HG02938 (cell line): Measurements from ENCODE around the gene RELCH.

Experiments used
- ATAC-seq: cut with Tn5 transposase; IDR thresholded peaks from one replicate; pipeline ENCODE4 v1.9.1; 2021; ENCODE audit warnings: mild to moderate bottlenecking, moderate library complexity; ENCODE audit not compliant: unreplicated experiment

Gene RELCH

DNA sequence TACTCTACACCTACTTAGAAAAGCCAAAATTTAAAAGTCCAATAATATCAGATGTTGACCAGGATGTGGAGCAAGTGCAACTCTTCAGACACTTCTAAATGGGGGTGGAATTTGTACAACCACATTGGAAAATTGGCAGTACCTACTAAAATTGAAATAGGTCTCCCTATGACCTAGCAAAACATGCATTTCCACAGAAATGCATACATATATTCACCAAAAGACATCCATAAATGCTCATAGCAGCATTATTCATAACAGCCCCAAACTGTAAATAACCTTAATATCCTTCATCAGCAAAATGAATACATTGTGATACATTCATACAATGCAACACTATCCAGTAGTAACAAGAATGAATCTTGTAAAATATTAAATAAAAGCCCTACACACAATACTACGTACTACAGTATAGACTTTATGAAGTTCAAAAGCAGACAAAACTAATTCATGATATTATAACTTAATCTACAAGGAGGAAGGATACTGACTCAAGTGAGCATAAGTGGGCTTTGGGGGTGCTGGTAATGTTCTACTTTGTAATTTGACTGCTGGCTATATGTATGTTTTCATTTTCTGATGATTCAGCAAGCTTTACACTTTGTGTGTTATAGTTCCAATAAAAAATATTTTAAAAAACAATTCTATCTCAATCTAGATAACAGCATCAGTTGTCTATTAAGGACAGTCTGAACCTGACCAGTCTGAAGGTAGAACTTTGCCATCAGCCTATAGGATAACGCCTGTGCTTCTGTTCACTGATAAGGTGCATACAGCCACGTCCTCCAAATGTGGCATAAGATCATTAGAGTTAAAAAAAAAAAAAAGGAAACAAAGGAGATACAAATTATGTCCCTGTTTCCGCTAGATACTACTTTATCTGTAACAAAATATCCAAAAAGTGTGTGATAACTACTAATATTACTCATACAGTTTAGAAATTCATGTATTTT lies 131.4 kb downstream of the RELCH start:
- no peak for ATAC-seq

DNA sequence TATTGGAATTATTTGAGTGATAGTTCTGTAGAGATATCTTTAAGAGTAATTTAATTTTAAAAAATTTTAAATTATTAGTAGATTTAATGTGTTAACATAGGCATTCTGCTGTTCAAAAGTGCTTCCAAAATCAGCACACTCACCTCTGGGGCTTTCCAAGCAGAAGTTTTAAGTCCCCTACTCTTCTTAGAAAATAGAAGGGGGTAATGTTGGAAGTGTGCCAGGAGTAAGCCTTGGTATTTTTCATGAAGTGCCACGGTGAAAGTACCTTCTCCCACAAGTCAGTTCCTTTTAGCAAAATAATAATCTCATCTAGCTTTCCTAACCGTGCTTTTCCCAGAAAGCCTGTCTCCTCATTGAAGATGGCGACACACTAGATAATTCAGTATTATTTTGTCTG lies 134.1 kb downstream of the RELCH start:
- ATAC-seq = no peak

DNA sequence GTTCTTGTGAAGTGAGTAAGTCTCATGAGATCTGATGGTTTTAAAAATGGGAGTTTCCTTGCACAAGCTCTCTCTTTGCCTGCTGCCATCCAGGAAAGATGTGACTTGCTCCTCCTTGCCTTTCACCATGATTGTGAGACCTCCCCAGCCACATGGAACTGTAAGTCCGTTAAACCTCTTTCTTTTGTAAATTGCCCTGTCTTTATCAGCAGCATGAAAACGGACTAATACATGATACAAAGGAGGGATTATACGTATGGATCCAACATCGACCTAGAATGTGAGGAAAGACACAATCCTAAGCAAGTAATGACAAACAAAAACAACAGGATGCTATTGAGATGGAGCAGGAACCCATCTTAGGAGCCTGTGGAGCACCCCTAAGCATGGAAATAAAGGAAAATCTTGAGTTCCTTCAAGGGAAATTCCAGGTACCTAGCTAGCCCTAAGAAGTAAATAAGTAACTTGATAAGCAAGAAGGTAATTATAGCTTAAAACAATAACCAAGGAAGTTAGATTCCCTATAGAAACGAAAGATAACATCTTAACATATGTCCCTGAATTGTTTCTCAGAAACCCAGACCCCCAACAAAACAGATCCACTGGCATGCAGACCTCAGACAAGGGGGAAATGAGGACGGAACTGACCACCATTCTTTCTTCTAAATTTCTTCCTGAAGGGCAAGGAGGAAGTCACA lies 136.6 kb downstream of the RELCH start:
- no peak for ATAC-seq

DNA sequence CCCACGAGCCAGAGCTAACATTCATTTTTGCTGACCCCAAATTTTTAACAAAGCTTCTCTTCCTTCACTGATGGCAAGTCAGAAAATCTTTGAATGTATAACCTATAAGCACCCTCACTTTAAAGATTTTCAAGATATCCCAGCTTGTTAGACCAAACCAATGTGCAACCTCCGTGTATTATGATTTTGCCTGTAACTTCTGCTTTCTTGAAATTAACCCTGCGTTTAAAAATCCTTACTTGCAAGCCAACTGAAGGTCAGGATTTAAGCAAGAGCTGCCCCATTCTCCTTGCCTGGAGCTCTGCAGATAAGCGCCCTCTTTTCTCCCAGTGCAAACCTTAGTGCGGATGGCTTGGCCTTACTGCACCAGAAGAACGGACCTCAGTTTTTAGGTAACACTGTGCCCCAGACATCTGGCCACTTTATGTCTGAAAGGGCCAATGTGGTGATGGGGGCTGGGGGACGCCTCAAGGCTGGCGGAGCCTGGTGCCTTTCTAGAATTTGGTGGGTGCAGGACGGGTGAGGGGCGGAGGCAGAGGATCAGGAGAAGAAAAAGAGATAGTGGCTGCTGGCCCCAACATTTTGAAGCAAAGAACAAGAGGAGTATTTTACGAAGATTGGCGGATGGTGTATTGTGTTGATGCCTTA lies 137.2 kb downstream of the RELCH start:
- peak; percentile 0 for ATAC-seq

DNA sequence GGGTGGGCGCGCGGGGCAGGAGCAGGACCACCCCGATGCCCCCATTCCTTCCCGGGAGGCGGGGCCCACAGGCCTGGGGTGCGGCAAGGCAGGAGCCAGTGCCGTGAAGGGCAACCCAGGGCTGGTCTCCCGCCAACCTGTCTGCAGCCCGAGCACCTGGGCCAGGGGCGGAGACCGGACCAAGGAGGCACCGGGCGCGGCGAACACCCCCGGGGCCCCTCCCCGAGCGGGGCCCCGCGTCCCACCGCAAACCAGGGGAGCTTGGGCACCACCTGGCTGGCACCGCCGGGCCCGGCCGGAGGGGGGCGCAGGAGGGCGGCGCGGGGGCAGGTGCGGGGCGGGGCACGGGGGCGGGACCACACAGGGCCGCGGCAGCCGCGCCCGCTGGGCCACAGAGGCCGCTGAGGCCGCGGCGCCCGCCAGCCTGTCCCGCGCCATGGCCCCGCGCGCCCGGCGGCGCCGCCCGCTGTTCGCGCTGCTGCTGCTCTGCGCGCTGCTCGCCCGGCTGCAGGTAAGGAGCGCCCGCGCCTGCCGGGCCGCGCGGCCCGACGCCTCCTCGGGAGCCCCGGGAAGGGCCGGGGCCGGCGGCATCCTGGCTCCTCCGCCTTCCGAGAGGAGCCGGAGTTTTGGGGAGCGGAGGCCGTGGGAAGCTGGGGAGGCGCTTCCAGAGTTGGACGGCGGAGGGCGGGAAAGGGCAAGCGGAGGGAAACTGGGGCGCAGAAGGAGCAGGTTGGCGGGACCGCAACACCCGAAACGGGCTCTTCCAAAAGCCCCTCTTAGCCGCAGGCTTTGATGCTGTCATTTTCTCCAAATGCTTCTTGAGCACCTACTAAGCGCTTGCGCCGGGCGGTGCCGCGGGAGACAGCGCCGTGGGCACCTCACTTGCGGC lies 138.1 kb downstream of the RELCH start, which contains the start of gene TNFRSF11A:
TNFRSF11A (plus strand) TSS at position 394 of the 889 bp plus-strand sequence; CDS start at position 437, 43 bp downstream.
- peak; percentile 44 for ATAC-seq

DNA sequence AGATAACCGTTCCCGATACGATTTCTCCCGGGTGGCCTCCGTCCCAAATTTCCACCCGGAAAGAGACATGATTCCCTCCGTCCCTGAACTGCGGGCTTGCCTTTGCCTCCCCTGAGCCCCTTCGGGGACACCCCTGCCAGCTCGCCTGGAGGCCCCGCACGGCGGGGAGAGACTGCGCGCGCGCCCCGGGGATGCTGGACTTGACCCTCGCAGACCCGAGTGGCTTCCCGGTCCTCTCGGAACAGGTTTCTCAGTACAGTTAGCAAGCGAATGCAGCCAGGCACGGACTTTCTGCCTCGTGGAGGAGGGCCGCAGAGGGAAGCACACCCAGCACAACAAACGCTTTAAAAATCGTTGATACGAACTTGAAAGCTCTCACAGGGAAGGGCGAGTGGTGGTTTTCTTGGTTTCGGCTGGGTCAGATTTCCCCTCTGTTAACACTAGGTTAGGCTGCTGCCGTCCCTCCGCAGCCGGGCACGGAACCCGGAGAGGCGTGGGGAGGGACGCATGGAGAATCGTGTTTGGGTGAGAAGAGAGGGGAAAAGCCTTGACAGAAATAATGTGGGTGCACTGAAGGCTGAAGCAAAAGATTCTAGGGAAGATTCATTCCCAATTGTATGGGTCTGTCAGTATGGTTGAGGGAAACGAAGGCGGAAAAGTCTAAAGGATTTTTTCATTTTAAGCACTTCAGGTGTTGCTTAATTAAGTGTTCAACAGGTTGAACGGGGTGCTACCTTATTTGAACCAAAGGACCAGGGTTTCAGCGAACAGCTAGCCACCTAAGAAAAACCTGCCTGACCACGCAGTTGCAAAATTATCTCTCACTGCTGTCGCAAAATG lies 139.0 kb downstream of the RELCH start:
- no peak for ATAC-seq

DNA sequence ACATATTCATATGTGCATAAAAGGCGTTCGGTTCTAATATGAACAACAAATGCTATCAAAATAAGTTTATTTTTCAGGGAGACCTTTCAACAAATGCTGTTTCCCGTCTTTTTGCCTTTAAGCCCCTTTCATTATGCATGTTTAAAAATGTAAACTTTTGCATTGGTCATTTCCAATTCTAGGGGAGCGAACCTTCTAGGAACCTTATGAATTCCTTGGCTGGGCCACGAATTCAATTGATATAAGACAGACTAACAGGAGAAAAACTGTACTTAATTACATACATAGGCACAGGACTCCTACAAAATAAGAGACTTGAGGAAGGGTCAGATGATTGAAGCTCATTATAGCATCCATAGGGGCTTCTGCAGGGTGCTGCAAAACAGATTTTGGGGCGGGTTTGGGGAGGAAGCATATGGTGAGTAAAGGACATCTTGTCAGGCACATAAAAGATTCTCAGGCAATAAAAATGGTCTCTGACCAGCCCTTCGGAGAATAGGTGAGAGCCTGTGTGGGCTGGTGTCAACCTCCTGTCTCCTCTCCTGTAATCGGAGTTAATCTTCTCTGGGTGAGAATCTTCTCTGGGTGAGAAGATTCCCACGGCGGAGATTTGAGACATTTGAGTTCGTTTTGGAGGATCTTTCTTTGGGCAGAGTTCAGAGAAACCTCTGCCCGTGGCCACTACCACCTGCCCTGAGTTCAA lies 139.7 kb downstream of the RELCH start:
- no peak for ATAC-seq

DNA sequence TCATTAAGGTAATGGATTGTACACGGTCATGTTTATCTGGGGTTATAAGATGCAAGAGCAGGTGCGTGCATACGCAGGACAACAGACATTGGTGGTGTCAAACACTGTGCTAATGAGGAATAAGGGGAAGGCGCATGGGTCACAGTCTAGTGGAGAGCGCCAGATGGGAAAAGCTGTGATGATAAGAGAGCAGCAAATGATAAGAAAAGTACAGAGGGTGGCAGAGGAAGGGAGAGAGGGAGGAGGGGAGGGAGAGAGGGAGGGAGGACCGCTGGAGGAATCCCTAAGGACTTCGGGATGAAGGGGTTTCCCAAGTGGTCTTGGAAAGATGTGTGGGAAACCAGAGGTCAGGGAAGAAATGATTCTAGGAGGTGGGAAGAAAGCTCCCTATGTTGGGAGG lies 140.9 kb downstream of the RELCH start:
- ATAC-seq = no peak

DNA sequence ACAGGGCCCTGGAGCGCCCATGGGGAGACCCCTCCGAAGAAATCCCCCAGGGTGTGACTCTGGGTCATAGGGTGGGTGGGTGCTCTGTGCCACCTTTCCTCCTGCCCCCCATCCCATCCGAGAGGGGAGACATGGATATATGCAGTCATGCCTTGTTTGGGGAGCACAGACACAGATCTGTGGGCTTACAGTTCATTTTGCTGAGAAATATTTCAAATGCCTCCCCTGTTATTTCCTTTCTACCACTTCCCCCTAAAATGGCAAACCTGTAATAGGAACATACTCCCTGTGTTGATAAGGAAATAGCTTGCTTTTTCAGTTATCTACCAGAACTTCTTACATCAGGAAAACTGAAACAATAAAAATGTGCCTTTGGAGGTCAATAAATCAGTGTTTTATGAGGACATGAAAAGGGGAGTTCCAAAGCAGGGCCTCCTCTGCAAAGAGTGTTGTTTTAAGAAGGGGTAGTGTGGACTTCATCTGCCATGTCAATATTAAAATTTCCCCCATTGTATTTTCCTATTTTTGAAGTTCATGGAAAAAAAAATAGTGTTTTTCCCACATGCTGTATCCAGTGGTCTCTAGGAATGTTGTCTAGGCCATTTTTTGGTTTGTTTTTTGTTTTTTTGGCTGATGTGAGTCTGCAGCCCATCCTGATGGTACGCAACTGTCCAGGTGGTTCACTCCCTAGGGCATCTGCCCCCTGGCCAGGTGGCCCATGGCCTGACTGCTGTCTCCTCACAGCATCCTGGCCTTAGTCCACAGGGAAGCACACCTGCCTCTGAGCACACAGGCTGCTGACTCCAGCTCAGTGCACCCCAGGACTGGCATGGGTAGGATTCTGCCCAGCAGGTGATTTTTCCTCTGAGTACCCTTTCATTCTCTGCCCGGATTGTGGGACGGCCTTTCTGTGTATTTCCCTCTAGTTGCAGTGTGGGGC lies 141.8 kb downstream of the RELCH start:
- ATAC-seq = no peak

DNA sequence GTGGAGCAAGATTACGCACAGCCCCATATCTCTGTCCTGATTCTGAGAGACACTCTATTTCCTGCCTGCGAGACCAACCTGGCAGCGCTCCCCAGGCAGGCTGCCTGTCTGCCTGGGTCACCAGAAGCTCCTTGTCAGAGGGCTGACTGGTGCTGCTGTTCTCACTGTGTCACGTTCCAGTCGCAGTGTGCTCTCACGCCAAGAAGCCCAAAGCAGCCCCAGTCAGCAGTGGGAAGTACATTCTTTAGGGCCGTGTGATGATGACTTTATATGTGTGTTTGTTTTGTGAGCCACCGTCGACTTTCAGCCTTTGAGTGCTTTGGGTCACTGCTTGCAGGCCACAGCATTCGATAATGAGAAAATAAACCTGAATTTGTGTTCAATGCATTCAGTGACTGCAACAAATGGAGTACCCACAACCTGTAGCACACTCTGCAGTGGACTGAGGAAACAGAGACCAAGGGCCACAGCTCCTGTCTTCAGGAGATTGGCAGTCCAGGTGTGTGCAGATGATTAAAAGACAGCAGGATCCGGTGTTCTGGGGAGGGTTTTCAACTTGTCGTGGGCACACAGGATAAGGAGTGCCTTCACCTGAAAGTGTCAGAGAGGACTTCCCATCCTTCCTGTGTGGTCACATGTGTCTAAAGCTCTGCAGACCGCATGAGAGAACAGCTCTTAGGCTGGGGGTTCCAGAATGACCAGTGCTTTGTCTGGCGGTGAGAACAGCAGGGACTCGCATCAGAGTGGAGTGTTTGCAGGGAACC lies 142.8 kb downstream of the RELCH start:
- no peak for ATAC-seq

DNA sequence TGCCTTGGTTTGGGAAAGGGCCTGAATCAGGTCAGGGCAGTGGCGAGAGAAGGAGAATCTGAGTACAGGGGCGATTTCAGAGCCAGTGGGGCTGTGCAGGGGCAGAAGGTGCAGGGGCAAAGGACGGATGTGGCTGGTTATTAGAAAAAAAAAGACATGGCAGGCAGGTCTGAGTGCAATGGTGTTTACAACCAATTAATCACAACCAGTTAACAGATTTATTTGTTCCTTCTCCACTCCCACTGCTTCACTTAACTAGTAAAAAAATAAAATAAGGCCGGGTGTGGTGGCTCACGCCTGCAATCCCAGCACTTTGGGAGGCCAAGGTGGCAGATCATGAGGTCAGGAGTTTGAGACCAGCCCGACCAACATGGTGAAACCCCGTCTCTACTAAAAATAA lies 143.6 kb downstream of the RELCH start:
- ATAC-seq = no peak

DNA sequence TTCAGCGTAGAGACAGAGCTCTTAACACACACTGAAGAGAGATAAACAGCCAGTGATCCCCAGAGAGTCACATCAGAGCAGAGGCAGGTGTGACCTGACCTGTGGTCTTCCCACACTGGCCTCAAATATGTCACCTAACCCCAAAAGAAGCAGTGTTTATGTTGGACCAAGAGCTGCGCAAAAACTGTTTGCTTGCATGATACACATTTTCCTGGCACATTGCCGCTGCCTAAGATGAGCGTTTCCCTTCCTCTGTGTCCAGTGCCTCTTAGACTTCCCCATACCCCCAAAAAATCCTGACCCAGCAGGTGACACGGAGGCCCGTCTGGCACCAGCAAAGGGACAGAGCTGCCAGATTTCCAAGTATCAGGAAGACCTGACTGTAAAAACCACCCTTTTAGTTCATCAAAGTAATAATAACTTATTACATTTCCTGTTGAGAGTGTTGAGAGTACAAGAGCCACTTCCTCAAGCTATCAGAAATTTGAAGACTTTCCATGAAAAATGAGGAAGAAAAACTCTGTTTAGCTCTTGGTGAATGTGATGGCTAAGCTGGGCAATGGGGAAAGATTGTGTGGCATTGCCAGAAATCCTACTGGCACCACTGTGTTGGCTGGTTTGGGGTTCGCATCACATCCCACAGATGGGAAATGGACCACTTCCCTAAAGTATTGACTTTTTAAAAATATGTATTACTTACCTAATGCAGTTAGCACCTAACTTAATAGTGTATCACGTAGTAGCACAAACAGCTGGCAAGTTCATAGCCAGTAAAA lies 144.7 kb downstream of the RELCH start:
- no peak for ATAC-seq

DNA sequence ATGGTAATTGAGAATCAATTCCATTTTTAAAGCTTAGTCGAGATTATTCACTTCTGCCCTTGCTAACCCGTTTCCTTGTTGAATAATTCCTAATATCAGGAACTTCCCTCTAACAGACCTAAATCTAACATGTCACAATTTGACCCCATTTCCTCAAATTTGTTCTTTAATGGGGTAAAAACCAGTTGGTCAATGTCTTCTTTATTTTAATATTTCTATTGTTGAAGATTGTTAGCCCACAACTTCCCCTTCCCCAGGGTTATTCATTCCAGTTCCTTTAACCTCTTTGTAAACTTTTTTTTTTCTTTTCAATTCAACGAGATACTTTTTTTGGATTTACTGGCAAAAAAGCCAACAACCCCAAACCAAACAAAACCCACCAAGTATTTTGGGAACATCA lies 145.4 kb downstream of the RELCH start:
- ATAC-seq = no peak

DNA sequence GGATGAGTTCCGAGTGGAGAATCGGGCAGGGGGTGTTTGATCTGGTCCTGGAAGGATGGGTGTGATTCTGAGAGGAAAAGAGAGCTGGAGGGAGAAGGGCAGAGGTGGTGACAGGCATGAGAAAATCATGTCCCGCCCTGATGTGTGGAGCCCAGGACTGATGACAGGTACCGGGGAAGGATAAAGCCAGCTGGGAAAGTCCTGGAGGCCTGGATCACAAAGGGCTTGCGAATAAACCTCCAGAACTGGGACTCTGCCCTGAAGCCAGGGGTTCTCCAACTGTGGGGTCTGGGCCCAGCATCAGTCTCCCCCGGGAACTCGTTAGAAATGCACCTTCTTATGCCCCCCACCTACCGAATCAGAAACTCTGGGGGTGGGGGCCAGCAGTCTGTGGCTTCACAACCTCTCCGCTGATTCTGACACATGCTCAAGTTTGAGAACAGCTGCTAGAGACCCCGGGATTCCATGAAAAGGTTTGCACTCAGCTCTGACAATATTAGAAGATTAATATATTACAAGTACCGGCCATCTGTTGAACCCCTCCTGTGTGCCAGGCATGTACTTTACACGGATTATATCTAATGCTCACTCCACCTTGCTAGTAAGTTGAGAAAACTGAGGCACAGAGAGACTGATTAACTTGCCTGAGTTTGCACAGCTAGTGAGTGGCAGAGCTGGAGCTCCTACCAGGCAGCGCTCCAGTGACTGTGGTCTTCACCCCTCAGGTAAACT lies 146.1 kb downstream of the RELCH start:
- no peak for ATAC-seq

DNA sequence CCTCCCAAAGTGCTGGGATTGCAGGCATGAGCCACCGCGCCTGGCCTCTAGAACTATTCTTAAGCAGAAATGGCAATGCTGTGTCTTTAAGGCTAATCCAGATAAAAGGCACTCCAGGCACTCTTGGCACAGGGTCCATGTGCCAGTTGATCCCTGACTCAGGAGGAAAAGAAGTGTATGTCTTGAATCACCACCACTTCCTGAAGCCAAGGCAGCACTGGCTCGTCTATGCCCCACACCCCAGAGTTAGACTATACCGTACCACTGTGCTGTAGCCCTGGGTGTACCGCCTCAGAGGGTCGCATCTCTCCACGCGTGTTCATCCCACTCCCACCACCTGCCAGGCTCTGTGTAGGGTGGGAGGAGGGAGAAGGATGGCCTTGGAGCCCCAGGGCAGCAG lies 147.1 kb downstream of the RELCH start:
- ATAC-seq = no peak

DNA sequence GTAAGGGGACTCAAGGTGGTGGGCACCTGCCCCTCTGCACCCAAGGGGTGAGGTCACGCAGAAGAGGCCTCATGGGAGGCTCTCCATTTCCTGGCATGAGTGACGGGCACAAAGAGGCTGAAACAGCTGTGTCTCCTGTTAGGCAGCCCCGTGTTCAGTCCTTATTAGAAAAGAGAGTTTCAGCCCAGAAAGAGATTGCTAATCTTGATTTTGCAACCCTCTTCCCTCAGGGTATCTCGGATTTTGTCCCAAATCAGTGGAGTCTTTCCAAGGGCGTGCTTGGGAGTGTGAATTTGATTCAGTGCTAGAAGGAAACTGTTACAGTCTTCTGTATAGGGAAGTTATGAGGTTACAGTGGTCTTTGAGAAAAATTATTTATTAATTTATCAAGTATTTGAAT lies 148.4 kb downstream of the RELCH start:
- ATAC-seq = no peak
